GM12891 (cell line): ENCODE measurements around the gene ADPRS.

Source experiments
- PAX5 ChIP-seq: IDR thresholded peaks from 2 replicates; pipeline ENCODE4 v1.6.1; 2011; ENCODE audit warnings: low read length, moderate library complexity, mild to moderate bottlenecking; ENCODE audit not compliant: insufficient read depth, severe bottlenecking
- POLR2A ChIP-seq: IDR thresholded peaks from 2 replicates; pipeline ENCODE4 v1.6.1; 2011; ENCODE audit warnings: low read depth, low read length, control low read depth
- POLR2AphosphoS5 ChIP-seq: IDR thresholded peaks from 2 replicates; pipeline ENCODE4 v1.6.1; 2011; ENCODE audit warnings: low read depth, low read length, control low read depth
- POU2F2 ChIP-seq: IDR thresholded peaks from 2 replicates; pipeline ENCODE4 v1.6.1; 2011; ENCODE audit warnings: low read depth, mild to moderate bottlenecking, control low read depth, low read length, moderate library complexity
- SPI1 ChIP-seq: IDR thresholded peaks from 2 replicates; pipeline ENCODE4 v1.6.1; 2011; ENCODE audit warnings: low read depth, low read length, control low read depth
- TAF1 ChIP-seq: IDR thresholded peaks from 2 replicates; pipeline ENCODE4 v1.6.1; 2011; ENCODE audit warnings: low read depth, low read length, control low read depth

DNA sequence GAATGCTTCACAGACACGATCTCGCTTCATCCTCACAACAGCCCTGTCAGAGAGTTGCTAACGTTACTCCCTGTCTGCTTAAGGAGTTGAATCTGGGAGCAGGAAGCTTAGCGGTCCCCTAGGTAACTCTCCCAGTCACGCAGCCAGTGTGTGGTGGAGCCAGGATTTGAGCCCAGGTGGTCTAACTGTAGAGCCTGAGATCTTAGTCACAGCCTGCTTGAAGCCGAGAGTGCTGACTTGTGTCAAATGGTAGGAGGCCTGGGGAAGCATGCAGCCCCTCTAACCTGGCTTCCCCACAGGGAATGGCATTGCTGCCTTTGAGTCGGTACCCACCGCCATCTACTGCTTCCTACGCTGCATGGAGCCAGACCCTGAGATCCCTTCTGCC, 4.1 kb downstream of the ADPRS start:
- TF ChIP-seq POLR2A: no peak
- no peak for TF ChIP-seq POLR2AphosphoS5
- no peak for TF ChIP-seq TAF1
- TF ChIP-seq SPI1: no peak
- no peak for TF ChIP-seq POU2F2
- TF ChIP-seq PAX5: no peak
